ENCODE measurements around the gene SLC18B1.

The SLC18B1 gene

DNA sequence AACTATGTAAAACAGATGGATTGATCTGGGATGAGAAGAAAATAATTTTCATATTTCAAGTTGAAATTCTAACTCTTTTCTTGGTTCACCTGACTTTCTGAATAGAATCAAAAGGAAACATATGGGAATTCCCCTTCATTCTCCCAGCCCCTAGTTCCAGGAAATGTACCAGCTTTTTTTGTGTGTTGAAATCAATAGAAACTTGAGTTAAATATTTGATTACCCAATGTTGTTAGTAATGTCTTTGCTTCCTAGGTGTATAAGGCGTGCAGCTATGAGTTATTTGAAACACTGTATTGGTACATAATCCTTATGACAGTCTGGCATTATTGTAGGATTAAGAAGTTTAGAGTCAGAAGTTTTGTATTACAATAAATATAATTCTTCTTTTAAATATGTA lies 62.2 kb downstream of the SLC18B1 start:
- no peak for DNase-seq

DNA sequence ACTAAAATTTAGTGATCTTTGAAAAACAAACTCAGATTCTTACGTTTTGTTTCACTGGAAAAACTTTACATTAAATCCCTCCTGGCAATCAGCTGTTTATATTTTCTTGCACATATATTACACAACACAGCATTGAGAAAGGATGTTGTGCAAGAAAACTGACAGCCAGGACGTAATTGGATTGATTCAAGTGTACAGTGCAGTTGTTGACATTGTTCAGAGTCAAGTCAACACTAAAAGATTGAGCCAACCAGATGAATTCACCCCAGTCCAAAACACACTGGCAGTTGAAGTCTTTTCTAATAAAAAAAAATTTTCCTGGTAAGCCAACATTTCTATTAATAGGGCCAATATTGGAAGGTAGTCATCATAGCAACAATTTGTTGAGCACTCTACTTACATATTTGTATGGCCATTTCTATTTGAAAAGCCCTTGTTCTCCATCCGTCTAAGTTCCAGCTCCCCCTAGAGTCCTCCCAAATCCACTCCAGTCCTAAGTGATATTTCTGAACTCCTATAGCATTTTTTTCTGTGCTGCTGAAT lies 63.7 kb downstream of the SLC18B1 start:
- no peak for DNase-seq

DNA sequence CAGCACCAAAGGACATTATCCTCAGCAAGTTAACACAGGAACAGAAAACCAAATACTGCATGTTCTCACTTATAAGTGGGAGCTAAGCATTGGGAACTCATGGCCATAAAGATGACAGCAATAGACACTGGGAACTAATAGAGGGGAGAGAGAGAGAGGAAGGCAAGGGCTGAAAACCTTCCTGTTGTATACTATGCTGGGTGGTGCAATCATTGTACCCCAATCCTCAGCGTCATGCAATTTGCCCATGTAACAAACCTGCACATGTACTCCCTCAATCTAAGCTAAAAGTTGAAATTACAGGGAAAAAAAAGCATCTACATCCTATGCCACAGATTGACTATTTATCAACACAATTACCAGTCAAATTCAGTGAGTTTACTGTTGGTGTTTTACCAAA lies 64.6 kb downstream of the SLC18B1 start:
- no peak for DNase-seq

DNA sequence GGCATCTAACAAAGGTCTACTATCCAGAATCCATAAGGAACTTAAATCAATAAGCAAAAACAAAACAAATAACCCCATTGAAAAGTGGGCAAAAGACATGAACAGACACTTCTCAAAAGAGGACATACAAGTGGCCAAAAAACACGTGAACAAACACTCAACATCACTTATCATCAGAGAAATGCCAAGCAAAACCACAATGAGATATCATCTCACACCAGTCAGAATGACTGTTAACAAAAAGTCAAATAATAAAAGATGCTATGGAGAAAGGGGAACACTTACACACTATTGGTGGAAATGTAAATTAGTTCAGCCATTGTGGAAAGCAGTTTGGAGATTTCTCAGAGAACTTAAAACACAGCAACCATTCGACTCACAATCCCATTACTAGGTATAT lies 65.2 kb downstream of the SLC18B1 start:
- no peak for DNase-seq

- DNase-seq, result no peak
Measured at GRCh38 chr6:132731086-132731485, 67.4 kb downstream of the SLC18B1 start.

- DNase-seq, result no peak
Measured at GRCh38 chr6:132730560-132730959, 67.9 kb downstream of the SLC18B1 start.

- DNase-seq, result no peak
Measured at GRCh38 chr6:132728616-132729015, 69.8 kb downstream of the SLC18B1 start.

GRCh38 chr6:132726608-132726975 lies 71.8 kb downstream of the SLC18B1 start:
- DNase-seq, result no peak

- no peak for DNase-seq
Measured at GRCh38 chr6:132725947-132726607, 72.4 kb downstream of the SLC18B1 start.

GRCh38 chr6:132725471-132725870 lies 73.0 kb downstream of the SLC18B1 start:
- DNase-seq, result no peak

DNA sequence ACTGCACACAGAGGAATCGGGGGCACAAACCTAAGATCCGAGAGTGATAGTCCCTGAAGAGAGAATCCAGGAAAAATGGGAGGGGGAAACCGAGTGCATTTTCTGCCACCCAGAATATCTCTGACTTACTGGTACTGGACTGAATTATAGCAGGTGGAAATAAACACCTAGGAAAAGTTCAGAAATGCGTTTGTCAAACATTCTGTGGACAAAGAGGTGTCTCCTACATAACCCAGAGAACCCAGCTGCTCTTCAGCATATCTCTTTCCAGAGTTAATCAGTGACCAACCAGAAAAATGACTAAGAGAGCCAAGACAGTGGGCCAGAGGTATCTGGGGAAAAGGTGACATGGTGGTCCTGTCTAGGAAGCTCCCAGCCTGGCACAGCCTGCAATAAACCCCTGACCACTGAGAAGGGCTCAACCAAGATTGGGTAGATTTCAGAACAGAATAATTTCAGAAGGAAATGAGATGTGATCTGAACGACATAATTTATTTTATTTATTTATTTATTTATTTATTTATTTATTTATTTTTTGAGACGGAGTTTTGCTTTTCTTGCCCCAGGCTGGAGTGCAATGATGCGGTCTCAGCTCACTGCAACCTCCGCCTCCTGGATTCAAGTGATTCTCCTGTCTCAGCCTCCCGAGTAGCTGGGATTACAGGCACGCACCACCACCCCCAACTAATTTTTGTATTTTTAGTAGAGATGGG lies 78.5 kb downstream of the SLC18B1 start:
- no peak for DNase-seq
